T-helper 2 cell (primary cell): ENCODE measurements around the gene PTPRU.

ENCODE experiments used
- DNase-seq, 5 experiments: peaks; one replicate each; pipeline versions ENCODE4 v3.0.0 to v3.0.0-alpha.2; 2012 to 2022

The PTPRU gene

GRCh38 chr1:29368936-29369932 lies 132.9 kb downstream of the PTPRU start:
- DNase-seq: no peak

- no peak for DNase-seq
These were observed 133.7 kb downstream of the PTPRU start for GRCh38 chr1:29370067-29370466.

GRCh38 chr1:29371332-29371731 lies 135.0 kb downstream of the PTPRU start:
- no peak for DNase-seq

- DNase-seq: no peak
These were observed 135.8 kb downstream of the PTPRU start for GRCh38 chr1:29372108-29372507.
